HEK293 (cell line): Measurements from ENCODE around the gene DPPA5.

Source experiments
- CTCF ChIA-PET: fragments of 350-600 bp; formaldehyde crosslinking; extraction: SDS; loops from one replicate; lab custom pipeline; 2021; ENCODE audit warnings: antibody characterized with exemption; lab: Yijun Ruan, JAX
- POLR2A ChIA-PET: fragments of 300-600 bp; formaldehyde crosslinking; extraction: SDS; loops from one replicate; lab custom pipeline; 2020; ENCODE audit warnings: antibody characterized with exemption, inconsistent platforms; lab: Yijun Ruan, JAX
- H3K27ac ChIP-seq: fragments of 200-500 bp; sonication (Bioruptor generic); 2 replicates; pipeline ENCODE4 v1.5.1; 2014; ENCODE audit warnings: low read depth, low read length, control low read depth, inconsistent platforms; ENCODE audit errors: extremely low read depth
- H3K36me3 ChIP-seq, 2 experiments: fragments of 200-500 bp in 1 of 2; sonication (Bioruptor generic) in 1 of 2; 1 replicate in 1 of 2; 2 replicates in 1 of 2; pipeline ENCODE4 v1.5.1; 2014 to 2017; ENCODE audit warnings: inconsistent platforms in 2 of 2, low read length in 2 of 2; ENCODE audit not compliant: control insufficient read depth in 2 of 2, insufficient read depth in 1 of 2
- H3K4me1 ChIP-seq: fragments of 200-500 bp; sonication (Bioruptor generic); 2 replicates; pipeline ENCODE4 v1.5.1; 2014; ENCODE audit warnings: mild to moderate bottlenecking, low read length, inconsistent platforms; ENCODE audit not compliant: control insufficient read depth, insufficient read depth
- H3K4me3 ChIP-seq: 2 replicates; pipeline ENCODE4 v1.5.1; 2011; ENCODE audit warnings: low read depth, mild to moderate bottlenecking, control low read depth, low read length, moderate library complexity
- H3K9me3 ChIP-seq: fragments of 200-500 bp; sonication (Bioruptor generic); 2 replicates; pipeline ENCODE4 v1.5.1; 2014; ENCODE audit warnings: low read depth, low read length, inconsistent platforms; ENCODE audit not compliant: control insufficient read depth, insufficient read depth
- BCL11A ChIP-seq: fragments of 450-650 bp; formaldehyde crosslinking; IDR thresholded peaks from 2 replicates; pipeline ENCODE4 v1.5.1; 2016; ENCODE audit warnings: low read depth, missing biosample characterization, missing genetic modification characterization
- GLIS1 ChIP-seq: fragments of 450-650 bp; formaldehyde crosslinking; IDR thresholded peaks from 2 replicates; pipeline ENCODE4 v1.5.1; 2016; ENCODE audit warnings: missing biosample characterization, missing genetic modification characterization
- KLF7 ChIP-seq: fragments of 450-650 bp; formaldehyde crosslinking; IDR thresholded peaks from 2 replicates; pipeline ENCODE4 v1.5.1; 2016; ENCODE audit warnings: missing biosample characterization, missing genetic modification characterization, borderline replicate concordance
- RBAK ChIP-seq: fragments of 450-650 bp; formaldehyde crosslinking; IDR thresholded peaks from 2 replicates; pipeline ENCODE4 v1.5.1; 2016; ENCODE audit warnings: missing biosample characterization, missing genetic modification characterization
- ZNF114 ChIP-seq: fragments of 450-650 bp; formaldehyde crosslinking; IDR thresholded peaks from 2 replicates; pipeline ENCODE4 v1.5.0; 2017; ENCODE audit warnings: missing biosample characterization, missing genetic modification characterization
- ZNF132 ChIP-seq: fragments of 450-650 bp; formaldehyde crosslinking; IDR thresholded peaks from 2 replicates; pipeline ENCODE4 v1.5.1; 2017; ENCODE audit warnings: missing biosample characterization, missing genetic modification characterization, borderline replicate concordance
- ZNF211 ChIP-seq: fragments of 450-650 bp; formaldehyde crosslinking; IDR thresholded peaks from 2 replicates; pipeline ENCODE4 v1.5.1; 2016; ENCODE audit warnings: low read depth, missing biosample characterization, missing genetic modification characterization
- ZNF248 ChIP-seq: fragments of 450-650 bp; formaldehyde crosslinking; IDR thresholded peaks from 2 replicates; pipeline ENCODE4 v1.5.1; 2017; ENCODE audit warnings: missing biosample characterization, missing genetic modification characterization
- ZNF266 ChIP-seq: fragments of 450-650 bp; formaldehyde crosslinking; IDR thresholded peaks from 2 replicates; pipeline ENCODE4 v1.5.1; 2016; ENCODE audit warnings: missing biosample characterization, missing genetic modification characterization, low read depth
- ZNF324 ChIP-seq: fragments of 450-650 bp; formaldehyde crosslinking; IDR thresholded peaks from 2 replicates; pipeline ENCODE4 v1.5.1; 2016; ENCODE audit warnings: missing biosample characterization, missing genetic modification characterization
- ZNF426 ChIP-seq: fragments of 450-650 bp; formaldehyde crosslinking; IDR thresholded peaks from 2 replicates; pipeline ENCODE4 v1.5.1; 2017; ENCODE audit warnings: missing biosample characterization, missing genetic modification characterization, mild to moderate bottlenecking, inconsistent platforms, moderate library complexity
- ZNF623 ChIP-seq: fragments of 450-650 bp; formaldehyde crosslinking; IDR thresholded peaks from 2 replicates; pipeline ENCODE4 v1.5.1; 2016; ENCODE audit warnings: missing biosample characterization, missing genetic modification characterization
- ZNF629 ChIP-seq: fragments of 450-650 bp; formaldehyde crosslinking; IDR thresholded peaks from 2 replicates; pipeline ENCODE4 v1.5.1; 2017; ENCODE audit warnings: missing biosample characterization, missing genetic modification characterization
- ZNF654 ChIP-seq: fragments of 450-650 bp; formaldehyde crosslinking; IDR thresholded peaks from 2 replicates; pipeline ENCODE4 v1.5.1; 2016; ENCODE audit warnings: low read depth, missing biosample characterization, missing genetic modification characterization
- ZNF768 ChIP-seq: fragments of 450-650 bp; formaldehyde crosslinking; IDR thresholded peaks from 2 replicates; pipeline ENCODE4 v1.5.1; 2018; ENCODE audit warnings: missing biosample characterization, mild to moderate bottlenecking, missing genetic modification characterization
- TF ChIP-seq, protein P1 (sequence below): fragments of 450-650 bp; IDR thresholded peaks from 2 replicates; pipeline ENCODE4 v1.5.1; 2018; ENCODE audit warnings: missing biosample characterization, mild to moderate bottlenecking, missing genetic modification characterization
- TF ChIP-seq, protein P2 (sequence below): fragments of 450-650 bp; formaldehyde crosslinking; IDR thresholded peaks from 2 replicates; pipeline ENCODE4 v1.5.1; 2016; ENCODE audit warnings: missing biosample characterization, missing genetic modification characterization
- TF ChIP-seq, protein P3 (sequence below): fragments of 450-650 bp; formaldehyde crosslinking; IDR thresholded peaks from 2 replicates; pipeline ENCODE4 v1.5.1; 2016; ENCODE audit warnings: missing biosample characterization, missing genetic modification characterization

The DPPA5 gene

DNA sequence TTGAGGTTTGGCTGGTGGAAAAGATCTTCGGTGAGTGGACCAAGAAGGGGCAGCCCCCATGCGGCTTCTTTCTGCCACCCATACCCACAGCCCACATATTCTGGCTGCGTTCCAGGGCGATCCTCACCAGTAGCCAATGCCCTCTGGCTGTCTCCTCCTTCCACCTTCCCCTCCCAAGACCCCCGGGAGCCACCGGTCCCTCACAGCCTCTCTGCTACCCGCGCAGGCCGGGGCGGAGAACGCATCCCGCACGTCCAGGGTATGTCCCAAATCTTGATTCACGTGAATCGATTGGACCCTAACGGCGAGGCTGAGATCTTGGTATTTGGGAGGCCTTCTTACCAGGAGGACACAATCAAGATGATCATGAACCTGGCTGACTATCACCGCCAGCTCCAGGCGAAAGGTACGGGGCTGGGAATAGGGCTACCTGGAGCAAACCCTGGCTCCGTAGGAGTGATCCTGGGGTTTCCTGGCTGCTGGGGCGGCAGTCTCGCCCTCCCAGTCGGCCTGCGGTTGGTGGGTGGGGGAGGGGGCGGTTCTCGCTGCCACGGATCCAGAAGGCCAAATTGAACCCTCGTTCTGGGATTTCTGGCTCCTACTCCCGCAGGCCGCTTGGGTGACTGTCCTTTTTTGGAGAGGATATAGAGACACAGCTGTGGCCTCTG lies 8.9 kb upstream of the DPPA5 start (continued):
- TF ChIP-seq, protein P1, sequence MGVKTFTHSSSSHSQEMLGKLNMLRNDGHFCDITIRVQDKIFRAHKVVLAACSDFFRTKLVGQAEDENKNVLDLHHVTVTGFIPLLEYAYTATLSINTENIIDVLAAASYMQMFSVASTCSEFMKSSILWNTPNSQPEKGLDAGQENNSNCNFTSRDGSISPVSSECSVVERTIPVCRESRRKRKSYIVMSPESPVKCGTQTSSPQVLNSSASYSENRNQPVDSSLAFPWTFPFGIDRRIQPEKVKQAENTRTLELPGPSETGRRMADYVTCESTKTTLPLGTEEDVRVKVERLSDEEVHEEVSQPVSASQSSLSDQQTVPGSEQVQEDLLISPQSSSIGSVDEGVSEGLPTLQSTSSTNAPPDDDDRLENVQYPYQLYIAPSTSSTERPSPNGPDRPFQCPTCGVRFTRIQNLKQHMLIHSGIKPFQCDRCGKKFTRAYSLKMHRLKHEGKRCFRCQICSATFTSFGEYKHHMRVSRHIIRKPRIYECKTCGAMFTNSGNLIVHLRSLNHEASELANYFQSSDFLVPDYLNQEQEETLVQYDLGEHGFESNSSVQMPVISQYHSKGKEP, result no peak
- TF ChIP-seq BCL11A, result no peak
- no peak for TF ChIP-seq ZNF266 (tag by site-specific recombination)
- no peak for TF ChIP-seq GLIS1 (tag by site-specific recombination)
- TF ChIP-seq, all 188 proteins: peak for 0

DNA sequence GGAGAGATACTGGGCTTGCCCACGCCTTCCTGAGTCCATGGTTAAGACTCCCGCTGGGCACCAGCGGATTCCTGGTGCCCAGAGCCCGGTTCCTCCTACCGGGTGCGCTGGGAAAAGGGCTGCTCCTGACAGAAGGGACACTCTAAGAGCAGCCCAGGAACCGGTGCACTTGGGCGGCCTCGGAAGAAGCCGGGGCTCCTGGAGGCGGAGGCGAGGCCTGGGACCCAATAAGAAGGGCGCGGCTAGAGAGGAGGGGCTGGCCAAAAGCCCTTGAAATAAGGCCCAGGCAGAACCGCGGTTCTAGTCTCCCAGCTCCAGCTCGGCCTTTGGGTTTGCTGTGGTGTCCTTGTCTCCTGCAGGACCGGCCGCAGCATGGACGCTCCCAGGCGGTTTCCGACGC lies 8.3 kb upstream of the DPPA5 start, which contains the start of gene KHDC3L:
Gene KHDC3L, plus strand, starts transcription at position 301 of the 400 bp plus-strand sequence. Its CDS starts 72 bp downstream, at position 373.
- no peaks in the 10 kb centered on the region for H3K36me3 ChIP-seq
- TF ChIP-seq ZNF623 (no peak), RBAK (no peak), ZNF654 (tag by site-specific recombination) (no peak), ZNF426 (tag by site-specific recombination) (no peak), ZNF114 (tag by site-specific recombination) (no peak), ZNF132 (no peak), ZNF248 (tag by site-specific recombination) (no peak), ZNF629 (tag by site-specific recombination) (no peak), KLF7 (no peak)
- TF ChIP-seq, protein P2, sequence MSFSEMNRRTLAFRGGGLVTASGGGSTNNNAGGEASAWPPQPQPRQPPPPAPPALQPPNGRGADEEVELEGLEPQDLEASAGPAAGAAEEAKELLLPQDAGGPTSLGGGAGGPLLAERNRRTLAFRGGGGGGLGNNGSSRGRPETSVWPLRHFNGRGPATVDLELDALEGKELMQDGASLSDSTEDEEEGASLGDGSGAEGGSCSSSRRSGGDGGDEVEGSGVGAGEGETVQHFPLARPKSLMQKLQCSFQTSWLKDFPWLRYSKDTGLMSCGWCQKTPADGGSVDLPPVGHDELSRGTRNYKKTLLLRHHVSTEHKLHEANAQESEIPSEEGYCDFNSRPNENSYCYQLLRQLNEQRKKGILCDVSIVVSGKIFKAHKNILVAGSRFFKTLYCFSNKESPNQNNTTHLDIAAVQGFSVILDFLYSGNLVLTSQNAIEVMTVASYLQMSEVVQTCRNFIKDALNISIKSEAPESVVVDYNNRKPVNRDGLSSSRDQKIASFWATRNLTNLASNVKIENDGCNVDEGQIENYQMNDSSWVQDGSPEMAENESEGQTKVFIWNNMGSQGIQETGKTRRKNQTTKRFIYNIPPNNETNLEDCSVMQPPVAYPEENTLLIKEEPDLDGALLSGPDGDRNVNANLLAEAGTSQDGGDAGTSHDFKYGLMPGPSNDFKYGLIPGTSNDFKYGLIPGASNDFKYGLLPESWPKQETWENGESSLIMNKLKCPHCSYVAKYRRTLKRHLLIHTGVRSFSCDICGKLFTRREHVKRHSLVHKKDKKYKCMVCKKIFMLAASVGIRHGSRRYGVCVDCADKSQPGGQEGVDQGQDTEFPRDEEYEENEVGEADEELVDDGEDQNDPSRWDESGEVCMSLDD (tag by site-specific recombination), result no peak
- POLR2A ChIA-PET, result no interaction called here
- no peaks in the 10 kb centered on the region for H3K4me1 ChIP-seq
- H3K9me3 ChIP-seq, result no peaks in the 10 kb centered on the region
- no peak within 1 kb of the TSS for H3K4me3 ChIP-seq
- H3K27ac ChIP-seq, result no peak within 1 kb of the TSS
- CTCF ChIA-PET, result no interaction called here

DNA sequence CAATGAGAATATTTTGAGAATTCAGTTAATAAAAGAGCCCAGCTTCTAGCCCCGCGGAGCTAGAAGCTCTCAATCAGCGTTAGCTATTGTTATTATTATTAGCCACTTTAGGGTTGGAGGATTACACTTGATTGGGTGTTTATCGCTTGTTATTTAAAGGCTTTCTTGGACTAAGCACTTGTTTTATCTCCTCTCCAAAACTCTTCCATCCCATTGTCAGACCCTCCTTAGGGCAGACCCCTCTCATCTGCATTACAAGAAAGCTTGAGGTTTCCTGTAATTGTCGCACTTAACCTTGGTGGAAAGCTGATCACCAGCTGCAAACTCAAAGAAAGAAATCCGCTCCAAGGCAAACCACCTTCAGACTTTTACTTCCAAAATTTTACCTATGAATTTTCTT lies 4.8 kb downstream of the DPPA5 start:
- H3K36me3 ChIP-seq, result no peaks in the 10 kb centered on the region
- CTCF ChIA-PET, result interaction anchor here (1.0 to 1.4 kb wide), 2 partner anchors 8 to 25 kb away, joined by 3 to 4 read pairs; no protein-coding TSS in a partner anchor
- POLR2A ChIA-PET, result interaction anchor here (0.8 kb wide), 1 partner anchor 32 kb away, joined by 5 read pairs; no protein-coding TSS in a partner anchor
- no peaks in the 10 kb centered on the region for H3K4me1 ChIP-seq
- no peaks in the 10 kb centered on the region for H3K9me3 ChIP-seq
- H3K27ac ChIP-seq, result no peak overlapping the region
- H3K4me3 ChIP-seq, result no peak overlapping the region
- TF ChIP-seq ZNF324 (tag by site-specific recombination) (no peak), ZNF768 (no peak), ZNF211 (no peak), ZNF629 (tag by site-specific recombination) (no peak)
- TF ChIP-seq, protein P3, sequence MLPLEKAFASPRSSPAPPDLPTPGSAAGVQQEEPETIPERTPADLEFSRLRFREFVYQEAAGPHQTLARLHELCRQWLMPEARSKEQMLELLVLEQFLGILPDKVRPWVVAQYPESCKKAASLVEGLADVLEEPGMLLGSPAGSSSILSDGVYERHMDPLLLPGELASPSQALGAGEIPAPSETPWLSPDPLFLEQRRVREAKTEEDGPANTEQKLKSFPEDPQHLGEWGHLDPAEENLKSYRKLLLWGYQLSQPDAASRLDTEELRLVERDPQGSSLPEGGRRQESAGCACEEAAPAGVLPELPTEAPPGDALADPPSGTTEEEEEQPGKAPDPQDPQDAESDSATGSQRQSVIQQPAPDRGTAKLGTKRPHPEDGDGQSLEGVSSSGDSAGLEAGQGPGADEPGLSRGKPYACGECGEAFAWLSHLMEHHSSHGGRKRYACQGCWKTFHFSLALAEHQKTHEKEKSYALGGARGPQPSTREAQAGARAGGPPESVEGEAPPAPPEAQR (tag by site-specific recombination), result no peak
